ENCODE measurements around the gene LMO2.

The LMO2 gene

DNA sequence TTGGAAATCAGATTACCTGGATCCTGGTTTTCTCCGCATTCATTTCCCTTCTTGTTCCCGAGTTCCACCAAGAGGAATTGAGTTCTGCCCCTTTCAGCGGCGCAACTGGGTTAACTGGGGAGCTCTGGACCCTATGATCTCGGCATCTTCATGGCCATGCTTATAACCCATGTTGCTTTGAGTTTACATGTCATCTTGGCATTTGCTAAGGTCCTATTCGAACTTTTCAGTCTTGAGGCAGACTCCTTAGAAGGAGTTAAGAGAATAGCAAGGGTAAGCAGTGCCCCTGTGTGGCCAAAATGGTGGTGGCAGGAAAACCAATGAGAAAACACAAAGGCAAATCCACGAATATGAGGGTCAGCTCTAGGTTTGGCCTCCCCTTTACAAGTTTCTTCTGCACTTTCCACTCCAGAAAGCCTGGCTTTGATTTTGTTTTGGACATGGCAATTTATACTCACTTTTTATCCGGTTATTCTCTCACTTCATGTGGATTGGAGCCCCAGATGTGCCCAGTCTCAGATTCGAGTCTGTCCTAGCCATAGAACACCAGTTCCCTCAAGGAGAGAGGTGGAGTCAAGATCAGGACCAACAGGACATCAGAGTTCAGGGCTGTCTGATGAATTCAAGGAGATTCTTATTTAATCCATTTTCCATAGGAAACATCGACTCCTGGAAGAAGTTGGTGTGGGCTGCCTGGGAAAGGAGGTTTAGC is 62.3 kb downstream of the LMO2 start:
- H3K27ac ChIP-seq (ENCODE audit: low read depth, low read length): no peak overlapping the region
- no peak overlapping the region for H3K4me2 ChIP-seq (ENCODE audit: low read depth, low read length, poor library complexity, severe bottlenecking)
- H3K79me2 ChIP-seq (ENCODE audit: insufficient read depth, low read length): no peaks in the 10 kb centered on the region
- no peak overlapping the region for H3K9ac ChIP-seq (ENCODE audit: low read length)
- no peak overlapping the region for H2AFZ ChIP-seq (ENCODE audit: low read depth, low read length, severe bottlenecking)
- no peaks in the 10 kb centered on the region for H3F3A ChIP-seq (ENCODE audit: insufficient read depth)
- no peaks in the 10 kb centered on the region for H3K36me3 ChIP-seq (ENCODE audit: low read length)
- no peaks in the 10 kb centered on the region for H3K9me2 ChIP-seq (replicated peaks; ENCODE audit: insufficient read depth, low read length)
- H3K4me3 ChIP-seq (ENCODE audit: insufficient read depth, low read length, poor library complexity, severe bottlenecking): no peak overlapping the region
- TF ChIP-seq CTCF (IDR thresholded peaks at IDR 0.05; ENCODE audit: insufficient read depth, low read length, poor library complexity, severe bottlenecking) (no peak), EZH2phosphoT487 (conservative IDR thresholded peaks at IDR 0.05; ENCODE audit: low read length) (no peak)
- H3K27me3 ChIP-seq (ENCODE audit: low read length): no peaks in the 10 kb centered on the region
- H3K9me3 ChIP-seq (ENCODE audit: insufficient read depth, low read length): no peaks in the 10 kb centered on the region
- H4K20me1 ChIP-seq (ENCODE audit: low read depth, low read length): no peaks in the 10 kb centered on the region

DNA sequence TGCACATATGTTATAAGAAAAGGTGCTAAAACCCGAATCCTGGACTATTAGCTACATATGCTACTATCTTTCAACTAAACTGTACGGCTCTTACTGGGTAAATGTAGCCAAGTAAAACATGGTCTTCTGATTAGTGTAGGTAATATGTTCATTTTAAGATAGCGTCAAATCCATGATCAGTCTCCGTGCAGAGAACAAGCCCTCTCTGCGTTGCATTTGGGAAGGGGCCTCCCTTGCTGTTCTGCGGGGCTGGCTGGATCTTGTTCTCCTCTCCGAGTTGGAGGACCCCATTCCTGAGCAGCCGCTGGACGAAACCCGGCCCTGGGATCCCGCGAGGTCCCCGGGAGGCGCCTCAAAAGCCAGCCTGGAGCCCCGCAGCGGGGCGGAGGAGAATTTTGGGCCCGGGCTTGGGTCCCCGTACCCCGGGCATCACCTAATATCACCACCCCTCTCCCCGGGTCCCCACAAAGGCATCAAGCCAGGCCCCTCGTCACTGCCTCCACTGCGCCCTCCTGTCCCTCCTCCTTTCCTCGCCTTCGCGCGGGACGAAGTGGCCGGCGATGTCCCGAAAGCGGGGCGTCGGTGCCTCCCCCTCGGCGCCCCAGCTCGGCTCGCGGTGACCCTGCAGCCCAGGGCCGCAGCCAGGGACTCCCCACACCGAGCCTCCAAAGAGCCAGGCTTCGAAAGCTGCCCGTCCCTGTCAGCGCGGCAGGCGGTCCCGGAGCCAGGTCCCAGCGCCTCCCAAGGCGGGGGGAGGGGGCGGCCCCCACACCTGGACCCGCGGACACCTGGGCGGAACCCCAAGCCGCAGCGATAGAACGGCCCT is 63.1 kb downstream of the LMO2 start:
- no peaks in the 10 kb centered on the region for H3K79me2 ChIP-seq (ENCODE audit: insufficient read depth, low read length)

GRCh38 chr11:33827206-33827605 is 64.7 kb downstream of the LMO2 start:
- Histone ChIP-seq H3K9ac (ENCODE audit: low read length) (no peak overlapping the region), H3K27ac (ENCODE audit: low read depth, low read length) (no peak overlapping the region), H3F3A (ENCODE audit: insufficient read depth) (no peaks in the 10 kb centered on the region), H3K4me3 (ENCODE audit: insufficient read depth, low read length, poor library complexity, severe bottlenecking) (no peak overlapping the region), H4K20me1 (ENCODE audit: low read depth, low read length) (no peaks in the 10 kb centered on the region), H3K79me2 (ENCODE audit: insufficient read depth, low read length) (no peaks in the 10 kb centered on the region), H3K9me2 (replicated peaks; ENCODE audit: insufficient read depth, low read length) (no peaks in the 10 kb centered on the region), H3K4me2 (ENCODE audit: low read depth, low read length, poor library complexity, severe bottlenecking) (no peak overlapping the region), H2AFZ (ENCODE audit: low read depth, low read length, severe bottlenecking) (no peak overlapping the region), H3K9me3 (ENCODE audit: insufficient read depth, low read length) (no peaks in the 10 kb centered on the region), H3K36me3 (ENCODE audit: low read length) (no peaks in the 10 kb centered on the region), H3K27me3 (ENCODE audit: low read length) (no peaks in the 10 kb centered on the region)
- no peak for TF ChIP-seq EZH2phosphoT487 (conservative IDR thresholded peaks at IDR 0.05; ENCODE audit: low read length)
- no peak for TF ChIP-seq CTCF (IDR thresholded peaks at IDR 0.05; ENCODE audit: insufficient read depth, low read length, poor library complexity, severe bottlenecking)

More for the DNA sequence above, 63.1 kb downstream of the LMO2 start:
- Histone ChIP-seq H3K27ac (ENCODE audit: low read depth, low read length) (no peak overlapping the region), H3K9me3 (ENCODE audit: insufficient read depth, low read length) (no peaks in the 10 kb centered on the region), H3K4me3 (ENCODE audit: insufficient read depth, low read length, poor library complexity, severe bottlenecking) (no peak overlapping the region), H4K20me1 (ENCODE audit: low read depth, low read length) (no peaks in the 10 kb centered on the region), H3K27me3 (ENCODE audit: low read length) (no peaks in the 10 kb centered on the region), H3K4me2 (ENCODE audit: low read depth, low read length, poor library complexity, severe bottlenecking) (no peak overlapping the region), H3K9me2 (replicated peaks; ENCODE audit: insufficient read depth, low read length) (no peaks in the 10 kb centered on the region), H3K36me3 (ENCODE audit: low read length) (no peaks in the 10 kb centered on the region), H3K9ac (ENCODE audit: low read length) (no peak overlapping the region), H3F3A (ENCODE audit: insufficient read depth) (no peaks in the 10 kb centered on the region), H2AFZ (ENCODE audit: low read depth, low read length, severe bottlenecking) (no peak overlapping the region)
- no peak for TF ChIP-seq EZH2phosphoT487 (conservative IDR thresholded peaks at IDR 0.05; ENCODE audit: low read length)
- TF ChIP-seq CTCF (IDR thresholded peaks at IDR 0.05; ENCODE audit: insufficient read depth, low read length, poor library complexity, severe bottlenecking): no peak
